HepG2 (cell line): ENCODE data around the gene LMOD3. TPM values are rescaled to one million over a fixed set of nuclear protein-coding genes. Genes with fewer than 3 reads are reported as not detected.

Source experiments
- ATAC-seq: fragments of 200-7000 bp; cut with Tn5 transposase; 3 replicates; pipeline ENCODE4 v1.9.1; 2020; ENCODE audit warnings: mild to moderate bottlenecking, moderate library complexity
- BruUV-seq: library from RNA; stranded (reverse); fragments of 400-500 nt; replicated peaks from 2 replicates; lab custom pipeline; 2021; lab: Mats Ljungman, UMichigan
- CTCF ChIA-PET: fragments of 300-600 bp; formaldehyde crosslinking; extraction: SDS; loops from one replicate; lab custom pipeline; 2021; ENCODE audit warnings: low total read pairs, inconsistent platforms, low intra/inter-chr PET ratio; lab: Yijun Ruan, JAX
- POLR2A ChIA-PET: fragments of 350-600 bp; sonication (Branson Sonifier 250); formaldehyde crosslinking; loops from one replicate; lab custom pipeline; 2020; ENCODE audit warnings: antibody characterized with exemption, inconsistent platforms; lab: Yijun Ruan, JAX
- DNase-seq: peaks from one replicate; pipeline ENCODE4 v3.0.0-alpha.2; 2015; ENCODE audit warnings: low spot score
- FAIRE-seq: peaks from 3 replicates; lab custom pipeline; 2011; peaks lifted over from hg19 to GRCh38; lab: Jason Lieb, UNC
- H2AFZ ChIP-seq: one replicate; pipeline ENCODE4 v1.6.1; 2011; ENCODE audit warnings: low read length, inconsistent platforms
- H3K27ac ChIP-seq: fragments of 300-600 bp; 3 replicates; pipeline ENCODE4 v1.8.0; 2011; ENCODE audit warnings: mixed run types, mild to moderate bottlenecking, mixed read lengths, low read length, inconsistent platforms; ENCODE audit not compliant: insufficient read depth; ENCODE audit errors: extremely low read length
- H3K27me3 ChIP-seq, 2 experiments: fragments of 200-600 bp in 1 of 2; 2 replicates in 1 of 2; 3 replicates in 1 of 2; pipeline versions ENCODE4 v1.6.0 to v1.8.0; 2011; ENCODE audit warnings: low read length in 2 of 2, mild to moderate bottlenecking in 2 of 2, moderate library complexity in 2 of 2, inconsistent platforms in 1 of 2; ENCODE audit not compliant: insufficient read depth in 2 of 2, control insufficient read depth in 1 of 2
- H3K36me3 ChIP-seq, 2 experiments: fragments of 200-600 bp in 1 of 2; replicated peaks in 1 of 2; 2 replicates in 1 of 2; 3 replicates in 1 of 2; pipeline versions ENCODE4 v1.5.1 to v1.8.0; 2011; ENCODE audit warnings: low read length in 2 of 2, inconsistent platforms in 1 of 2; ENCODE audit not compliant: insufficient read depth in 2 of 2, control insufficient read depth in 1 of 2
- H3K4me1 ChIP-seq: 2 replicates; pipeline ENCODE4 v1.5.1; 2012; ENCODE audit warnings: low read length, inconsistent platforms; ENCODE audit not compliant: insufficient read depth
- H3K4me2 ChIP-seq: 2 replicates; pipeline ENCODE4 v1.6.0; 2011; ENCODE audit warnings: low read depth, low read length, inconsistent platforms
- H3K4me3 ChIP-seq, 3 experiments: fragments of 200-600 bp in 1 of 3; sonication (generic), shearing (Covaris generic) in 1 of 3; replicated peaks in 1 of 3; 2 replicates each; pipeline ENCODE4 v1.5.1; 2011 to 2016; ENCODE audit warnings: low read length in 3 of 3, inconsistent platforms in 2 of 3, low read depth in 2 of 3, mild to moderate bottlenecking in 2 of 3, control low read depth in 1 of 3, mixed read lengths in 1 of 3; ENCODE audit not compliant: insufficient read depth in 1 of 3
- H3K79me2 ChIP-seq: one replicate; pipeline ENCODE4 v1.6.1; 2011; ENCODE audit warnings: low read length, inconsistent platforms; ENCODE audit not compliant: insufficient read depth
- H3K9ac ChIP-seq: 2 replicates; pipeline ENCODE4 v1.6.0; 2011; ENCODE audit warnings: mild to moderate bottlenecking, low read depth, low read length, inconsistent platforms; ENCODE audit not compliant: insufficient read depth
- H3K9me3 ChIP-seq: 2 replicates; pipeline ENCODE4 v1.5.1; 2012; ENCODE audit warnings: mild to moderate bottlenecking, low read length
- H4K20me1 ChIP-seq: 2 replicates; pipeline ENCODE4 v1.6.0; 2011; ENCODE audit warnings: inconsistent platforms, mild to moderate bottlenecking, low read length, moderate library complexity; ENCODE audit not compliant: insufficient read depth
- DR1 ChIP-seq: sonication (generic); formaldehyde crosslinking; IDR thresholded peaks from 2 replicates; pipeline ENCODE4 v1.8.0; 2021; ENCODE audit warnings: mild to moderate bottlenecking, missing genetic modification reagents, inconsistent platforms
- ESRRA ChIP-seq: sonication (generic); formaldehyde crosslinking; IDR thresholded peaks from 2 replicates; pipeline ENCODE4 v1.5.1; 2020; ENCODE audit warnings: mild to moderate bottlenecking, low read depth, missing genetic modification reagents
- FOXO1 ChIP-seq: sonication (generic); formaldehyde crosslinking; IDR thresholded peaks from 2 replicates; pipeline ENCODE4 v1.4.0; 2020; ENCODE audit warnings: missing genetic modification reagents
- HES4 ChIP-seq: sonication (generic); formaldehyde crosslinking; IDR thresholded peaks from 2 replicates; pipeline ENCODE4 v1.9.0; 2021; ENCODE audit warnings: mild to moderate bottlenecking, missing genetic modification reagents, borderline replicate concordance
- HNRNPK ChIP-seq: fragments of 200-400 bp; formaldehyde crosslinking; IDR thresholded peaks from 2 replicates; pipeline ENCODE4 v1.6.1; 2018; ENCODE audit warnings: low read length, low read depth, moderate library complexity, mild to moderate bottlenecking; ENCODE audit not compliant: poor library complexity, severe bottlenecking
- KMT2A ChIP-seq: sonication (generic); formaldehyde crosslinking; IDR thresholded peaks from 2 replicates; pipeline ENCODE4 v1.4.0; 2020; ENCODE audit warnings: missing genetic modification reagents
- NFIB ChIP-seq: sonication (generic); formaldehyde crosslinking; IDR thresholded peaks from 2 replicates; pipeline ENCODE4 v1.9.0; 2021; ENCODE audit warnings: missing genetic modification reagents, mild to moderate bottlenecking, borderline replicate concordance
- NFRKB ChIP-seq: fragments of 450-650 bp; IDR thresholded peaks from 2 replicates; pipeline ENCODE4 v1.6.1; 2017
- SIX4 ChIP-seq: sonication (generic); formaldehyde crosslinking; IDR thresholded peaks from 2 replicates; pipeline ENCODE4 v1.4.0; 2020; ENCODE audit warnings: missing genetic modification reagents
- ZNF354B ChIP-seq: sonication (generic); formaldehyde crosslinking; IDR thresholded peaks from 2 replicates; pipeline ENCODE4 v1.8.0; 2022; ENCODE audit warnings: mild to moderate bottlenecking, missing genetic modification reagents
- ZNF468 ChIP-seq: sonication (generic); formaldehyde crosslinking; IDR thresholded peaks from 2 replicates; pipeline ENCODE4 v1.8.0; 2022; ENCODE audit warnings: mild to moderate bottlenecking, moderate library complexity, missing genetic modification reagents
- ZNF720 ChIP-seq: sonication (generic); formaldehyde crosslinking; IDR thresholded peaks from 2 replicates; pipeline ENCODE4 v1.4.0; 2020; ENCODE audit warnings: missing genetic modification reagents
- ZNF75D ChIP-seq: sonication (generic); formaldehyde crosslinking; IDR thresholded peaks from 2 replicates; pipeline ENCODE4 v1.8.1; 2023; ENCODE audit warnings: missing genetic modification reagents, mild to moderate bottlenecking, borderline replicate concordance
- ZNF816 ChIP-seq: sonication (generic); formaldehyde crosslinking; IDR thresholded peaks from 2 replicates; pipeline ENCODE4 v1.8.0; 2022; ENCODE audit warnings: missing genetic modification reagents, mild to moderate bottlenecking, borderline replicate concordance
- WGBS: methylation state at CpG from one replicate; pipeline ENCODE4 v1.1.6; 2017; ENCODE audit warnings: low lambda C conversion rate; 5-methylcytosine and 5-hydroxymethylcytosine counted together
- in situ Hi-C: cut with HindIII; loops from 2 replicates; pipeline ENCODE4 v1.10.0; 2017; ENCODE audit warnings: low pct_unique_long_range_greater_than_20kb; ENCODE audit not compliant: extremely low pct_ligation_motif_present
- intact Hi-C: fragments of 100-400 bp; cut with micrococcal nuclease; formaldehyde crosslinking; loops from one replicate; pipeline ENCODE4 v1.10.0; 2022; ENCODE audit not compliant: unreplicated experiment
- polyA plus RNA-seq, 8 experiments: library from polyadenylated mRNA; depleted of rRNA in 3 of 8; stranded (reverse) in 7 of 8; unstranded in 1 of 8; fragments of >200 nt; fragmentation: Illumina TruSeq in 4 of 8; extraction: Trizol in 4 of 8; gene quantifications; 2 replicates each; pipeline versions ENCODE4 v1.2.1 to v1.2.3, GENCODE V29; 2011 to 2016; ENCODE audit warnings: low read depth in 4 of 8, missing spikeins in 1 of 8, mixed read lengths in 1 of 8; ENCODE audit not compliant: insufficient read depth in 1 of 8
- total RNA-seq, 5 experiments: library from RNA; depleted of rRNA; stranded (reverse); fragments of >200 nt; fragmentation: Illumina TruSeq; extraction: Trizol; gene quantifications; 2 replicates each; pipeline ENCODE4 v1.2.3, GENCODE V29; 2016; ENCODE audit warnings: low read depth in 1 of 5
- TF ChIP-seq, protein P1 (sequence below): sonication (generic); formaldehyde crosslinking; IDR thresholded peaks from 2 replicates; pipeline ENCODE4; 2020; ENCODE audit warnings: missing genetic modification reagents, mild to moderate bottlenecking, borderline replicate concordance
- TF ChIP-seq, protein P2 (sequence below): sonication (generic); IDR thresholded peaks from 2 replicates; pipeline ENCODE4 v1.6.1; 2016; ENCODE audit warnings: low read depth, borderline replicate concordance
- TF ChIP-seq, protein P3 (sequence below): sonication (generic); formaldehyde crosslinking; IDR thresholded peaks from 2 replicates; pipeline ENCODE4 v1.5.0; 2020; ENCODE audit warnings: missing genetic modification reagents, mild to moderate bottlenecking, borderline replicate concordance
- TF ChIP-seq, protein P4 (sequence below): sonication (generic); formaldehyde crosslinking; IDR thresholded peaks from 2 replicates; pipeline ENCODE4 v1.4.0; 2020; ENCODE audit warnings: missing genetic modification reagents

LMOD3 gene
- total and polyA plus RNA-seq, 2 of the 13 experiments (the other 11 are each of a cell fraction or from before 2014, with no cell fraction given), result not detected

DNA sequence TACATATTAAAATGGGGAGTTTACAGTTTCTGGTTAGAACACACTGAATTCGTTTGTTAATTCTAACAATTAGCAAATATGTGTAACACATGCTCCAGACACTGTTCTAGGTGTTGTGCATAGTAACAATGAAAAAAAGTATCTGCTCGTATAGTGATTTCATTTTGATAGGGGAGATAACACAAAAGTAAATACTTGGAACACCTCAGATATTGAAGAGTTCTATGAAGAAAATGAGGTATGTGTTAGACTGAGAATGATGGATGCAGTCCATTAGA, 63.5 kb downstream of the LMOD3 start (continued):
- TF ChIP-seq, protein P1, sequence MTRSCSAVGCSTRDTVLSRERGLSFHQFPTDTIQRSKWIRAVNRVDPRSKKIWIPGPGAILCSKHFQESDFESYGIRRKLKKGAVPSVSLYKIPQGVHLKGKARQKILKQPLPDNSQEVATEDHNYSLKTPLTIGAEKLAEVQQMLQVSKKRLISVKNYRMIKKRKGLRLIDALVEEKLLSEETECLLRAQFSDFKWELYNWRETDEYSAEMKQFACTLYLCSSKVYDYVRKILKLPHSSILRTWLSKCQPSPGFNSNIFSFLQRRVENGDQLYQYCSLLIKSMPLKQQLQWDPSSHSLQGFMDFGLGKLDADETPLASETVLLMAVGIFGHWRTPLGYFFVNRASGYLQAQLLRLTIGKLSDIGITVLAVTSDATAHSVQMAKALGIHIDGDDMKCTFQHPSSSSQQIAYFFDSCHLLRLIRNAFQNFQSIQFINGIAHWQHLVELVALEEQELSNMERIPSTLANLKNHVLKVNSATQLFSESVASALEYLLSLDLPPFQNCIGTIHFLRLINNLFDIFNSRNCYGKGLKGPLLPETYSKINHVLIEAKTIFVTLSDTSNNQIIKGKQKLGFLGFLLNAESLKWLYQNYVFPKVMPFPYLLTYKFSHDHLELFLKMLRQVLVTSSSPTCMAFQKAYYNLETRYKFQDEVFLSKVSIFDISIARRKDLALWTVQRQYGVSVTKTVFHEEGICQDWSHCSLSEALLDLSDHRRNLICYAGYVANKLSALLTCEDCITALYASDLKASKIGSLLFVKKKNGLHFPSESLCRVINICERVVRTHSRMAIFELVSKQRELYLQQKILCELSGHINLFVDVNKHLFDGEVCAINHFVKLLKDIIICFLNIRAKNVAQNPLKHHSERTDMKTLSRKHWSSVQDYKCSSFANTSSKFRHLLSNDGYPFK, result no peak
- TF ChIP-seq, protein P2, sequence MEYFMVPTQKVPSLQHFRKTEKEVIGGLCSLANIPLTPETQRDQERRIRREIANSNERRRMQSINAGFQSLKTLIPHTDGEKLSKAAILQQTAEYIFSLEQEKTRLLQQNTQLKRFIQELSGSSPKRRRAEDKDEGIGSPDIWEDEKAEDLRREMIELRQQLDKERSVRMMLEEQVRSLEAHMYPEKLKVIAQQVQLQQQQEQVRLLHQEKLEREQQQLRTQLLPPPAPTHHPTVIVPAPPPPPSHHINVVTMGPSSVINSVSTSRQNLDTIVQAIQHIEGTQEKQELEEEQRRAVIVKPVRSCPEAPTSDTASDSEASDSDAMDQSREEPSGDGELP, result no peak
- TF ChIP-seq ZNF720 (no peak), ZNF75D (CRISPR knock-in tag) (no peak), FOXO1 (CRISPR knock-in tag) (no peak), DR1 (no peak)

- Histone ChIP-seq H3K4me2 (no peak overlapping the region), H2AFZ (no peak overlapping the region), H3K9ac (no peak overlapping the region), H3K27me3 (no peaks in the 10 kb centered on the region), H3K79me2 (no peaks in the 10 kb centered on the region), H4K20me1 (no peaks in the 10 kb centered on the region; the same call in 1 of the 2 replicates), H3K27ac (no peak overlapping the region), H3K36me3 (peaks cover 7 to 47% of the 10 kb centered on the region in 2 experiments), H3K4me1 (no peaks in the 10 kb centered on the region), H3K4me3 (no peak overlapping the region), H3K9me3 (no peaks in the 10 kb centered on the region)
- POLR2A ChIA-PET, result no interaction called here
- CTCF ChIA-PET, result no interaction called here
- FAIRE-seq (no peak), DNase-seq (no peak), ATAC-seq (no peak)
- in situ Hi-C loops, result no loop called here
- TF ChIP-seq ESRRA (CRISPR knock-in tag) (no peak), HES4 (CRISPR knock-in tag) (no peak), KMT2A (no peak), ZNF816 (CRISPR knock-in tag) (no peak), SIX4 (CRISPR knock-in tag) (no peak), NFIB (CRISPR knock-in tag) (no peak), ZNF354B (CRISPR knock-in tag) (no peak), HNRNPK (no peak), NFRKB (no peak), ZNF468 (CRISPR knock-in tag) (no peak)
- TF ChIP-seq, protein P3, sequence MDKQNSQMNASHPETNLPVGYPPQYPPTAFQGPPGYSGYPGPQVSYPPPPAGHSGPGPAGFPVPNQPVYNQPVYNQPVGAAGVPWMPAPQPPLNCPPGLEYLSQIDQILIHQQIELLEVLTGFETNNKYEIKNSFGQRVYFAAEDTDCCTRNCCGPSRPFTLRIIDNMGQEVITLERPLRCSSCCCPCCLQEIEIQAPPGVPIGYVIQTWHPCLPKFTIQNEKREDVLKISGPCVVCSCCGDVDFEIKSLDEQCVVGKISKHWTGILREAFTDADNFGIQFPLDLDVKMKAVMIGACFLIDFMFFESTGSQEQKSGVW (CRISPR knock-in tag), result no peak
- TF ChIP-seq, protein P4, sequence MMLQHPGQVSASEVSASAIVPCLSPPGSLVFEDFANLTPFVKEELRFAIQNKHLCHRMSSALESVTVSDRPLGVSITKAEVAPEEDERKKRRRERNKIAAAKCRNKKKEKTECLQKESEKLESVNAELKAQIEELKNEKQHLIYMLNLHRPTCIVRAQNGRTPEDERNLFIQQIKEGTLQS, result no peak
- intact Hi-C loops, result no loop called here
- 97% methylated on average over 3 of the region's 3 CpGs for WGBS
- BruUV-seq, result no TSS peak
Observed at GRCh38 chr3:69058180-69058946, 64.0 kb downstream of the LMOD3 start.
